SH-SY5Y (cell line): Measurements from ENCODE around the gene STX7.

Experiments used
- GATA2 ChIP-seq: IDR thresholded peaks from 2 replicates; pipeline ENCODE4 v1.6.1; 2011; ENCODE audit warnings: mild to moderate bottlenecking, low read depth, low read length
- GATA3 ChIP-seq: IDR thresholded peaks from 2 replicates; pipeline ENCODE4 v1.6.1; 2011; ENCODE audit warnings: low read depth, mild to moderate bottlenecking, low read length, moderate library complexity

DNA sequence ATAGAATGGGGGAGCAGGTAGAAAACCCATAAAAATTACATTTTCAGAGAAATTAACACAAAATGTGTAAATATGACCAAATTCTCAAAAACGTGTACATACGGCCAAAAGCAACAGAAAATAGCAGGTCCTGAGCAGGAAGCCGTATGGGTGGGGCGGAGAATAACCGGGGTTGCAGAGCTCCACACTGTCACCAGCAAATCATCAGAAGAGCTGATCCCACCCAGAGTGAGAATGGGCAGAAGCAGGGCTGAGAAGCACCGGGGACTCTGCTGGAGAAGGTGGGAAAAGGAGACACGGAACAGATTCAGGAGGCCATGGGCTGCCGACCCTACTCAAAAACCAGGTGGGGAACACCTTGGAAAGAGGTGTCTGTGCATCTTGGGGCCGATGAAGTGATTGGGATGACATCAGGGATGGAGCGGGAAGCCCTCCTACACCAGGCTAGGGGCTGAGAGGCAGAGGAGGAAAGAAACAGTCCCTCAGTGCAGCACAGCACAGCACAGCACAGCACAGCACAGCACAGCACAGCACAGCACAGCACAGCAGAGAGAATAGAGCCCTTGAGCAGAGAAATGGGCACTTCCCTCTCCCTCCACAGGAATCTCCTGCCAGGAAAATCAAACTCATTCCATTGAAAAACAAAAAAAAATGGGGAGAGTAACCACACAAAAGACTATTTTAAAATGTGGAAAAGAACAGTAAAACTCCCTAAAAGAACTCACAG is 22.3 kb downstream of the STX7 start:
- TF ChIP-seq GATA2 (no peak), GATA3 (no peak)
